ENCODE results near the gene FRMD4A.

DNA sequence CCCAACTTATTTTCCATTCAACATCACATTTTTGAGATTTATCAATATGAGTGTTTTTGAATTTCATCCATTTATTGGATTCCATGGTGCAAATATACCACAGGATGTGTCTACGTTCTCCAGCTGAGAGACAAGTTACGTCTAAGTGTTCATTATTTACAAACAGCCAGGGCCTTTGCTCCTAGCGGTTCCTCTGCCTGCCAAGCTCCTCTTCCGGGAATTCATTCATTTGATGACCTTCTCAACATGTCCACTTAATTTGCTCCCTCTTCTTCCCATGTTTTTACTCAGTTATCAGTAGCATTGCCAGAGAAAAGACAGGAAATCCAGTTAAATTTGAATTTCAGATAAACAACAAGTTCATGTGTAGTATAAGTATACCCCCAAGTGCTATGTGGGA lies 422.2 kb downstream of the FRMD4A start:
- TF ChIP-seq, protein P1, sequence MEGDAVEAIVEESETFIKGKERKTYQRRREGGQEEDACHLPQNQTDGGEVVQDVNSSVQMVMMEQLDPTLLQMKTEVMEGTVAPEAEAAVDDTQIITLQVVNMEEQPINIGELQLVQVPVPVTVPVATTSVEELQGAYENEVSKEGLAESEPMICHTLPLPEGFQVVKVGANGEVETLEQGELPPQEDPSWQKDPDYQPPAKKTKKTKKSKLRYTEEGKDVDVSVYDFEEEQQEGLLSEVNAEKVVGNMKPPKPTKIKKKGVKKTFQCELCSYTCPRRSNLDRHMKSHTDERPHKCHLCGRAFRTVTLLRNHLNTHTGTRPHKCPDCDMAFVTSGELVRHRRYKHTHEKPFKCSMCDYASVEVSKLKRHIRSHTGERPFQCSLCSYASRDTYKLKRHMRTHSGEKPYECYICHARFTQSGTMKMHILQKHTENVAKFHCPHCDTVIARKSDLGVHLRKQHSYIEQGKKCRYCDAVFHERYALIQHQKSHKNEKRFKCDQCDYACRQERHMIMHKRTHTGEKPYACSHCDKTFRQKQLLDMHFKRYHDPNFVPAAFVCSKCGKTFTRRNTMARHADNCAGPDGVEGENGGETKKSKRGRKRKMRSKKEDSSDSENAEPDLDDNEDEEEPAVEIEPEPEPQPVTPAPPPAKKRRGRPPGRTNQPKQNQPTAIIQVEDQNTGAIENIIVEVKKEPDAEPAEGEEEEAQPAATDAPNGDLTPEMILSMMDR (IDR thresholded peaks at IDR 0.05) = no peak
- TF ChIP-seq ZFX (IDR thresholded peaks at IDR 0.05; ENCODE audit: borderline replicate concordance) = no peak
